Thoracic aorta (tissue), 2 donors: Measurements from ENCODE around the gene RFT1. TPM values are rescaled to one million over a fixed set of nuclear protein-coding genes. Genes with fewer than 3 reads are reported as not detected.
"Not testable (repeated sequence)": the region's sequence is repeated elsewhere in the genome, so short reads cannot be mapped to it uniquely, and the experiment has no call there.

ENCODE experiments used
- ATAC-seq: fragments of 150-250 bp; one replicate; pipeline ENCODE4 v1.8.0; 2017; ENCODE audit warnings: low read depth; ENCODE audit not compliant: insufficient number of reproducible peaks, low FRiP score
- DNase-seq: peaks from one replicate; pipeline ENCODE4 v3.0.0-alpha.2; 2020; ENCODE audit warnings: low spot score
- H3K27ac ChIP-seq, 2 donors: fragments of 200-600 bp; sonication (generic); 1 replicate in 1 of 2; 2 replicates in 1 of 2; pipeline ENCODE4 v1.5.1; 2016; ENCODE audit warnings: mild to moderate bottlenecking in 2 of 2, moderate library complexity in 2 of 2
- H3K27me3 ChIP-seq: fragments of 200-600 bp; sonication (generic); replicated peaks from 2 replicates; pipeline ENCODE4 v1.6.0; 2016; ENCODE audit warnings: mild to moderate bottlenecking; ENCODE audit not compliant: insufficient read depth
- H3K36me3 ChIP-seq: fragments of 200-600 bp; sonication (generic); one replicate; pipeline ENCODE4 v1.5.1; 2016
- H3K4me1 ChIP-seq, 2 donors: fragments of 200-600 bp; sonication (generic); 1 replicate in 1 of 2; 2 replicates in 1 of 2; pipeline versions ENCODE4 v1.5.1 to v1.6.0; 2016; ENCODE audit warnings: low read depth in 2 of 2, mild to moderate bottlenecking in 1 of 2; ENCODE audit not compliant: control insufficient read depth in 1 of 2
- H3K4me3 ChIP-seq: fragments of 200-600 bp; sonication (generic); 2 replicates; pipeline ENCODE4 v1.5.1; 2016; ENCODE audit warnings: mild to moderate bottlenecking
- H3K9me3 ChIP-seq: fragments of 200-600 bp; sonication (generic); 2 replicates; pipeline ENCODE4 v1.5.1; 2016
- total RNA-seq, 2 donors: library from RNA; depleted of rRNA; stranded (reverse); fragments of >200 nt; gene quantifications; one replicate each; pipeline versions ENCODE4 v1.1.0 to v1.2.3, GENCODE V29; 2016
- TF ChIP-seq, protein P1 (sequence below): fragments of 200-600 bp; sonication (generic); IDR thresholded peaks from one replicate; pipeline ENCODE4 v1.5.1; 2019; ENCODE audit warnings: antibody characterized with exemption

The RFT1 gene
- total RNA-seq, 2 donors from 2014 or later, result 7.0 to 17.6 TPM

DNA sequence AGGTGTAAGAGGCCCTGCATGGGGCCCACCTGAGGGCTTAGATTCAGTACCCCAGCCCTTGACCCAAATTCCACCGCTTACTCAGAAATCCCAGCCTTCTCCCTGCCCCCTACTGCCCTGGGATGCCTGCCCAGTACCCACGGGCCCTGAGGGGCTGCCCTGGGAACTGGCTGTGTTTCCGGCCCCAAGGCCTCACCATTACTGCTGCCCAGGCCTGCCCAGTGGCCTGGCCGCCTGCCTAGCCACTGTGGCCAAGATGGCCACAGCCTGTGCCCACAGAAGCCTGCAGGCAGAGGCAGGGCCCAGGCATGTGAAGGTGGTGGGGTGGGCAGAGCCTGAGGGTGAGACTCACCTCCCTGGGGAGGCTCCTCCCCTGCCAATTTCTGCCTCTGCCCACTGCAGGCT, 24.6 kb upstream of the RFT1 start:
- H3K4me1 ChIP-seq, result peaks cover 14 to 51% of the 10 kb centered on the region in 2 donors
- H3K4me3 ChIP-seq, result no peak overlapping the region
- DNase-seq (no peak), ATAC-seq (no peak)
- H3K9me3 ChIP-seq, result no peaks in the 10 kb centered on the region
- TF ChIP-seq, protein P1, sequence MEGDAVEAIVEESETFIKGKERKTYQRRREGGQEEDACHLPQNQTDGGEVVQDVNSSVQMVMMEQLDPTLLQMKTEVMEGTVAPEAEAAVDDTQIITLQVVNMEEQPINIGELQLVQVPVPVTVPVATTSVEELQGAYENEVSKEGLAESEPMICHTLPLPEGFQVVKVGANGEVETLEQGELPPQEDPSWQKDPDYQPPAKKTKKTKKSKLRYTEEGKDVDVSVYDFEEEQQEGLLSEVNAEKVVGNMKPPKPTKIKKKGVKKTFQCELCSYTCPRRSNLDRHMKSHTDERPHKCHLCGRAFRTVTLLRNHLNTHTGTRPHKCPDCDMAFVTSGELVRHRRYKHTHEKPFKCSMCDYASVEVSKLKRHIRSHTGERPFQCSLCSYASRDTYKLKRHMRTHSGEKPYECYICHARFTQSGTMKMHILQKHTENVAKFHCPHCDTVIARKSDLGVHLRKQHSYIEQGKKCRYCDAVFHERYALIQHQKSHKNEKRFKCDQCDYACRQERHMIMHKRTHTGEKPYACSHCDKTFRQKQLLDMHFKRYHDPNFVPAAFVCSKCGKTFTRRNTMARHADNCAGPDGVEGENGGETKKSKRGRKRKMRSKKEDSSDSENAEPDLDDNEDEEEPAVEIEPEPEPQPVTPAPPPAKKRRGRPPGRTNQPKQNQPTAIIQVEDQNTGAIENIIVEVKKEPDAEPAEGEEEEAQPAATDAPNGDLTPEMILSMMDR, result no peak
- H3K27me3 ChIP-seq, result no peaks in the 10 kb centered on the region
- no peaks in the 10 kb centered on the region for H3K36me3 ChIP-seq
- no peak overlapping the region for H3K27ac ChIP-seq

DNA sequence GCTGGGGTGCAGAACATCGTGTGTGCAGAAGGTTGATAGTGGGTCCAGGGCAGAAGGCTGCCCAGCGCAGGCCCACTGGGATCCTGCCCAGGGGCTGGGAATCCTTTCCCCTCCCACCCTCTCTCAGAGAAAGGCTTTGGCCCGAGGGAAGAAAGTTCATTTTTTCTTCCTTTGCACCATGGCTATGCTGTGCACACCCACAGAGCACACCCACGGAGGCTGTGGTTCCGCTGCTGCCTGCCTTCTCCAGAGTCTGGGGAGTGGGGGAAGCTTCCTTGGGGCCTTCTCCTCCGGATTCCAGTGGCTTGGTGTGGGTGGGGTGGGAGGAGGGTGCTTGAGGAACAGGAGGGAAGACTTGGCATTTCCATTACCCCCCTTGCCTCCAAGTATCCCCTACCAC, 23.7 kb upstream of the RFT1 start:
- DNase-seq, result no peak
- no peaks in the 10 kb centered on the region for H3K9me3 ChIP-seq
- no peak overlapping the region for H3K4me3 ChIP-seq
- H3K27me3 ChIP-seq, result no peaks in the 10 kb centered on the region
- H3K4me1 ChIP-seq, result peaks cover 8 to 42% of the 10 kb centered on the region in 2 donors
- no peak for ATAC-seq
- H3K36me3 ChIP-seq, result no peaks in the 10 kb centered on the region
- TF ChIP-seq, protein P1, result no peak
- no peak overlapping the region for H3K27ac ChIP-seq

DNA sequence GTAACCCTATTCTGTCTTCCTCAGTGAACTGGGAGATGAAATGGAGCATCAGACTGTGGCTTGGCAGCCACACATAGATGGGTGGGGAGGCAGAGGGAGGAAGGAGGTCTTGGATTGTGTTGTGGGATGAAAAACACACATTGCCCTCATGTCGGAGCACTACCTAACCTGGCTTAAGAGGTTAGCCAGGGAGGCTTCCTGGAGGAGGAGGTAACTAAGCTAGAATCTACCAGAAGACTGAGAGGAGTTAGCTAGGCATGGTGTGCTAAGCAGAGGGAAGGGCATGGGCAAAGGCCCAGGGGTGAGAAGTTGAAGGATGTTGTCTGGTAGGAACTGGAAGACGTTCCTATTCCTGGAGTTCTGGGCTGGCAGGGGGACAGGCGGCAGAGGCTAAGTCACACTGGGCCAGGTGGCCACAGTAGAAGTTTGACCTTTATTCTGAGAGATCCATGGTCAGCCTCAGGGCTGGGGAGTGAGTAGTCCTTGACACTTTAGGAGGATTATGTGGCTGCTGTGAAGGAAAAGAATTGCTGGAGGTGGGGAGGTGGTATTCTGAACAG, 23.1 kb upstream of the RFT1 start:
- no peak overlapping the region for H3K27ac ChIP-seq
- H3K36me3 ChIP-seq, result no peaks in the 10 kb centered on the region
- no peak overlapping the region for H3K4me3 ChIP-seq
- ATAC-seq (no peak), DNase-seq (no peak)
- H3K9me3 ChIP-seq, result no peaks in the 10 kb centered on the region
- H3K27me3 ChIP-seq, result no peaks in the 10 kb centered on the region
- peaks cover 8 to 36% of the 10 kb centered on the region in 2 donors for H3K4me1 ChIP-seq
- TF ChIP-seq, protein P1, result no peak

DNA sequence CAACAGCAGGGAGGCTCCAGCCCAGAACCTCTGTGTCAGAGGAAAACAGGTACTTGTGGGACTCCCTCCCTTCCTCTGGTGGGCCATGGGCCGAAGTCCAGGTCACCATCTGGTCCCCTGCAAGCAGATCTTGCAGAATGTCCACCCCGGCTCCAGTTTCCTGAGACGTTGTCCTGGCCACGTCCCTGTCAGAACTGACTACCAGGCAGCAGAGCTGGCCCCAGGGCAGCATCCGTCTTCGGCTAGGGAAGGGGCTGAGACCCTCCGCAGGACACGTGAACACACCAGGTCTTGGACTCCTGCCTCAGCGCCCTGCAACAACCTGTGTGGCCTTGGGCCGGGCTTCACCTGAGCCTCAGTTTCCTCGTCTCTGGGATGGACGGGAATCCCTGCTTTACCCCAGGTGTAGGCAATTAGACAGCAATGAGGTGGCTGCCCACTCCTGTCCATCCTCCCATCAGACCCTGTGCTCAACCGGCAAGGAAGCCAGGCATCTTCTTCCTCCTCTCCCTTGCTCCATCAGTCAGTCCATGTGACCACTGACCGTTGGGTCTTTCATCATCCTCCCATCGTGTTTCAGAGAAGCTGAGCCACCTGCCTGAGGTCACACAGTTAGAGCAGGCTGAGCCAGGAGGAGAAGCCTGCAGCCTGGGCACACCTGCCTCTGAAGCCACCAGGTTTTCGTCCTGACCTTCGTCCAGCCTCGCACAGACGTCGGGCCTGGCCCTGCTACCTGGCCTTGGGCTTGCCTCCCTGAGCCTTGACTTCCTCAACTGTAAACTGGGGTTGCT, 21.8 kb upstream of the RFT1 start:
- Histone ChIP-seq H3K36me3 (no peaks in the 10 kb centered on the region), H3K4me3 (no peak overlapping the region), H3K4me1 (peaks cover 8 to 36% of the 10 kb centered on the region in 2 donors), H3K9me3 (no peaks in the 10 kb centered on the region), H3K27me3 (no peaks in the 10 kb centered on the region), H3K27ac (no peak overlapping the region)
- TF ChIP-seq, protein P1, result no peak
- DNase-seq, result no peak
- ATAC-seq, result no peak

DNA sequence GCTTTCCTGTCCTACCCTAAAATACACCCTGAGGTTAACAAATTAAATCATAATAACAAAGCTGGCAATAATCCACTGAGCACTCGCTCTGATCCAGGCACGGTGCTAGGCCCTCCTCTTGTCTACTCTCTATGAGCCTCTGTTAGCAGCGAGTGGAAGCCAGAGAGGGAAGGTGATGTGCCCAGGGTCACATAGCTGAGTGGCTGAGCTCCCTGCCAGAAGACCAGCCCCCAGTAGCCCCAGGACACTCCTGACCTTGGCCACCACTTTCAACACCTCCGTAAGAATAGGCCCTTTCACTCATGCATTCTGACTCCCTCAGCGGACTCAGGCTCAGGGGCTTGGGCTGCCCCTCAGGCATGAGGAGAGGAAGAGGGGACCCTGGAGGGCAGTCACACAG, 21.2 kb upstream of the RFT1 start:
- Histone ChIP-seq H3K27me3 (no peaks in the 10 kb centered on the region), H3K36me3 (no peaks in the 10 kb centered on the region), H3K4me3 (no peak overlapping the region), H3K27ac (no peak overlapping the region), H3K9me3 (no peaks in the 10 kb centered on the region), H3K4me1 (peaks cover 8 to 36% of the 10 kb centered on the region in 2 donors)
- ATAC-seq, result no peak
- DNase-seq, result no peak
- TF ChIP-seq, protein P1, result no peak

DNA sequence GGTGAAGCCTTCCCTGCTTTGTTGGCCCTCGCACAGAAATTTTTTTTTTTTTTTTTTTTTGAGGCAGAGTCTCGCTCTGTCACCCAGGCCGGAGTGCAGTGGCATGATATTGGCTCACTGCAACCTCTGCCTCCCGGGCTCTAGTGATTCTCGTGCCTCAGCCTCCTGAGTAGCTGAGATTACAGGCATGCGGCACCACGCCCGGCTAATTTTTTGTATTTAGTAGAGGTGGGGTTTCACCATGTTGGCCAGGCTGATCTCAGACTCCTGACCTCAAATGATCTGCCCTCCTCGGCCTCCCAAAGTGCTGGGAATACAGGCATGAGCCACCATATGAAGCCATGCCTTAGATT, 20.8 kb upstream of the RFT1 start:
- not testable (repeated sequence) for DNase-seq, H3K4me3 ChIP-seq, H3K36me3 ChIP-seq, ATAC-seq, H3K27ac ChIP-seq, H3K27me3 ChIP-seq, H3K9me3 ChIP-seq
- peaks cover 8 to 34% of the 10 kb centered on the region in 2 donors for H3K4me1 ChIP-seq
